Measurements from ENCODE around the gene CCL11.

The CCL11 gene

GRCh38 chr17:34241062-34241461 is 44.5 kb upstream of the CCL11 start:
- no peak overlapping the region for H3K4me2 ChIP-seq (ENCODE audit: low read depth, low read length)
- no peaks in the 10 kb centered on the region for H3K36me3 ChIP-seq (replicated peaks; ENCODE audit: insufficient read depth, low read length)
- TF ChIP-seq EZH2 (optimal IDR thresholded peaks at IDR 0.05; ENCODE audit: low read depth, low read length): no peak
- TF ChIP-seq, protein P1, sequence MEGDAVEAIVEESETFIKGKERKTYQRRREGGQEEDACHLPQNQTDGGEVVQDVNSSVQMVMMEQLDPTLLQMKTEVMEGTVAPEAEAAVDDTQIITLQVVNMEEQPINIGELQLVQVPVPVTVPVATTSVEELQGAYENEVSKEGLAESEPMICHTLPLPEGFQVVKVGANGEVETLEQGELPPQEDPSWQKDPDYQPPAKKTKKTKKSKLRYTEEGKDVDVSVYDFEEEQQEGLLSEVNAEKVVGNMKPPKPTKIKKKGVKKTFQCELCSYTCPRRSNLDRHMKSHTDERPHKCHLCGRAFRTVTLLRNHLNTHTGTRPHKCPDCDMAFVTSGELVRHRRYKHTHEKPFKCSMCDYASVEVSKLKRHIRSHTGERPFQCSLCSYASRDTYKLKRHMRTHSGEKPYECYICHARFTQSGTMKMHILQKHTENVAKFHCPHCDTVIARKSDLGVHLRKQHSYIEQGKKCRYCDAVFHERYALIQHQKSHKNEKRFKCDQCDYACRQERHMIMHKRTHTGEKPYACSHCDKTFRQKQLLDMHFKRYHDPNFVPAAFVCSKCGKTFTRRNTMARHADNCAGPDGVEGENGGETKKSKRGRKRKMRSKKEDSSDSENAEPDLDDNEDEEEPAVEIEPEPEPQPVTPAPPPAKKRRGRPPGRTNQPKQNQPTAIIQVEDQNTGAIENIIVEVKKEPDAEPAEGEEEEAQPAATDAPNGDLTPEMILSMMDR (IDR thresholded peaks at IDR 0.05; ENCODE audit: low read length): no peak
- no peak overlapping the region for H3K9ac ChIP-seq (ENCODE audit: low read length)
- H3K9me2 ChIP-seq (replicated peaks; ENCODE audit: insufficient read depth, low read length): no peaks in the 10 kb centered on the region
- no peak overlapping the region for H3K4me3 ChIP-seq (ENCODE audit: low read length)
- H3K27me3 ChIP-seq (replicated peaks; ENCODE audit: insufficient read depth, low read length): no peaks in the 10 kb centered on the region
- H3F3A ChIP-seq (ENCODE audit: insufficient read depth, low read length): no peaks in the 10 kb centered on the region
- no peak overlapping the region for H2AFZ ChIP-seq (ENCODE audit: low read length)
- H3K9me3 ChIP-seq (replicated peaks; ENCODE audit: insufficient read depth, low read length): no peaks in the 10 kb centered on the region
- H3K27ac ChIP-seq (ENCODE audit: low read length): no peak overlapping the region
- no peaks in the 10 kb centered on the region for H4K20me1 ChIP-seq (ENCODE audit: insufficient read depth, low read length)
- H3K79me2 ChIP-seq (ENCODE audit: low read length): no peaks in the 10 kb centered on the region
- no peak for DNase-seq
- no peaks in the 10 kb centered on the region for H3K4me1 ChIP-seq (ENCODE audit: low read length)

- Histone ChIP-seq H3K9me3 (replicated peaks; ENCODE audit: insufficient read depth, low read length) (no peaks in the 10 kb centered on the region), H3K27ac (ENCODE audit: low read length) (no peak overlapping the region), H3K27me3 (replicated peaks; ENCODE audit: insufficient read depth, low read length) (no peaks in the 10 kb centered on the region), H4K20me1 (ENCODE audit: insufficient read depth, low read length) (no peaks in the 10 kb centered on the region), H3K4me2 (ENCODE audit: low read depth, low read length) (no peak overlapping the region), H3K36me3 (replicated peaks; ENCODE audit: insufficient read depth, low read length) (no peaks in the 10 kb centered on the region), H3K4me1 (ENCODE audit: low read length) (no peaks in the 10 kb centered on the region), H3F3A (ENCODE audit: insufficient read depth, low read length) (no peaks in the 10 kb centered on the region), H3K4me3 (ENCODE audit: low read length) (no peak overlapping the region), H3K9me2 (replicated peaks; ENCODE audit: insufficient read depth, low read length) (no peaks in the 10 kb centered on the region), H2AFZ (ENCODE audit: low read length) (no peak overlapping the region), H3K9ac (ENCODE audit: low read length) (no peak overlapping the region), H3K79me2 (ENCODE audit: low read length) (no peaks in the 10 kb centered on the region)
- no peak for DNase-seq
- no peak for TF ChIP-seq EZH2phosphoT487 (IDR thresholded peaks at IDR 0.05; ENCODE audit: low read length)
- TF ChIP-seq, protein P1 (IDR thresholded peaks at IDR 0.05; ENCODE audit: low read length): no peak
- TF ChIP-seq EZH2 (optimal IDR thresholded peaks at IDR 0.05; ENCODE audit: low read depth, low read length): no peak
Measured at GRCh38 chr17:34242587-34243363, 42.8 kb upstream of the CCL11 start.

GRCh38 chr17:34243364-34244320 is 41.9 kb upstream of the CCL11 start:
- no peaks in the 10 kb centered on the region for H3K27me3 ChIP-seq (replicated peaks; ENCODE audit: insufficient read depth, low read length)
- H3K4me2 ChIP-seq (ENCODE audit: low read depth, low read length): no peak overlapping the region
- H3K4me3 ChIP-seq (ENCODE audit: low read length): no peak overlapping the region
- no peaks in the 10 kb centered on the region for H3F3A ChIP-seq (ENCODE audit: insufficient read depth, low read length)
- no peaks in the 10 kb centered on the region for H3K9me2 ChIP-seq (replicated peaks; ENCODE audit: insufficient read depth, low read length)
- no peak for DNase-seq
- no peaks in the 10 kb centered on the region for H3K36me3 ChIP-seq (replicated peaks; ENCODE audit: insufficient read depth, low read length)
- no peaks in the 10 kb centered on the region for H3K9me3 ChIP-seq (replicated peaks; ENCODE audit: insufficient read depth, low read length)
- no peak overlapping the region for H3K27ac ChIP-seq (ENCODE audit: low read length)
- TF ChIP-seq EZH2phosphoT487 (IDR thresholded peaks at IDR 0.05; ENCODE audit: low read length): no peak
- no peak overlapping the region for H2AFZ ChIP-seq (ENCODE audit: low read length)
- H4K20me1 ChIP-seq (ENCODE audit: insufficient read depth, low read length): no peaks in the 10 kb centered on the region
- H3K9ac ChIP-seq (ENCODE audit: low read length): no peak overlapping the region
- no peaks in the 10 kb centered on the region for H3K4me1 ChIP-seq (ENCODE audit: low read length)
- H3K79me2 ChIP-seq (ENCODE audit: low read length): no peaks in the 10 kb centered on the region

Measured in MM.1S (cell line).